Keratinocyte (primary cell): ENCODE data around the gene ACTMAP. TPM values are rescaled to one million over a fixed set of nuclear protein-coding genes. Genes with fewer than 3 reads are reported as not detected.
"Not testable (repeated sequence)": the region's sequence is repeated elsewhere in the genome, so short reads cannot be mapped to it uniquely, and the experiment has no call there.

ENCODE experiments used
- DNase-seq: peaks from one replicate; pipeline ENCODE4 v3.0.0-alpha.2; 2011; ENCODE audit warnings: low read depth, missing footprints, low spot score
- FAIRE-seq: peaks from 2 replicates; lab custom pipeline; 2011; peaks lifted over from hg19 to GRCh38; lab: Jason Lieb, UNC
- H2AFZ ChIP-seq: 2 replicates; pipeline ENCODE4 v1.6.0; 2012; ENCODE audit warnings: low read length, control low read depth, inconsistent platforms; ENCODE audit not compliant: control insufficient read depth
- H3K27ac ChIP-seq: 2 replicates; pipeline ENCODE4 v1.5.1; 2011; ENCODE audit warnings: low read length; ENCODE audit not compliant: control insufficient read depth, insufficient read depth
- H3K27me3 ChIP-seq: 3 replicates; pipeline ENCODE4 v1.6.0; 2011; ENCODE audit warnings: low read length; ENCODE audit not compliant: control insufficient read depth, insufficient read depth; ENCODE audit errors: extremely low read depth
- H3K36me3 ChIP-seq, 2 experiments: 2 replicates in 1 of 2; 3 replicates in 1 of 2; pipeline ENCODE4 v1.5.1; 2011; ENCODE audit warnings: low read length in 2 of 2, mild to moderate bottlenecking in 1 of 2; ENCODE audit not compliant: control insufficient read depth in 2 of 2, insufficient read depth in 2 of 2; ENCODE audit errors: extremely low read depth in 1 of 2
- H3K4me1 ChIP-seq: 3 replicates; pipeline ENCODE4 v1.5.1; 2011; ENCODE audit warnings: low read length; ENCODE audit not compliant: control insufficient read depth, insufficient read depth; ENCODE audit errors: extremely low read depth
- H3K4me2 ChIP-seq: 3 replicates; pipeline ENCODE4 v1.6.0; 2011; ENCODE audit warnings: low read depth, low read length; ENCODE audit not compliant: control insufficient read depth, insufficient read depth; ENCODE audit errors: extremely low read depth
- H3K4me3 ChIP-seq, 3 experiments: fragments of 200-600 bp in 1 of 3; sonication (generic) in 1 of 3; 2 replicates in 2 of 3; 3 replicates in 1 of 3; pipeline ENCODE4 v1.5.1; 2011 to 2016; ENCODE audit warnings: low read length in 3 of 3, mild to moderate bottlenecking in 3 of 3, control low read depth in 2 of 3, inconsistent platforms in 1 of 3, low read depth in 1 of 3, mixed read lengths in 1 of 3, mixed run types in 1 of 3, moderate library complexity in 1 of 3; ENCODE audit not compliant: control insufficient read depth in 2 of 3, insufficient read depth in 2 of 3; ENCODE audit errors: extremely low read depth in 1 of 3
- H3K79me2 ChIP-seq: 2 replicates; pipeline ENCODE4 v1.6.0; 2012; ENCODE audit warnings: low read length; ENCODE audit not compliant: control insufficient read depth, insufficient read depth
- H3K9ac ChIP-seq: 3 replicates; pipeline ENCODE4 v1.6.0; 2011; ENCODE audit warnings: low read length; ENCODE audit not compliant: control insufficient read depth, insufficient read depth; ENCODE audit errors: extremely low read depth
- H3K9me1 ChIP-seq: 3 replicates; pipeline ENCODE4 v1.6.0; 2011; ENCODE audit warnings: low read length; ENCODE audit not compliant: control insufficient read depth, insufficient read depth; ENCODE audit errors: extremely low read depth
- H3K9me3 ChIP-seq: 2 replicates; pipeline ENCODE4 v1.5.1; 2012; ENCODE audit warnings: low read depth, low read length; ENCODE audit not compliant: control insufficient read depth
- H4K20me1 ChIP-seq: 3 replicates; pipeline ENCODE4 v1.6.0; 2011; ENCODE audit warnings: low read length; ENCODE audit not compliant: control insufficient read depth, insufficient read depth; ENCODE audit errors: extremely low read depth
- EZH2 ChIP-seq: IDR thresholded peaks from one replicate; pipeline ENCODE4 v1.6.1; 2012; ENCODE audit warnings: inconsistent platforms, mild to moderate bottlenecking, low read length, moderate library complexity
- dilution Hi-C: fragments of 300-500 bp; cut with MboI; formaldehyde crosslinking; loops from one replicate; pipeline ENCODE4 v1.7.0; 2020; ENCODE audit warnings: low sequenced_read_pairs; ENCODE audit not compliant: extremely low pct_ligation_motif_present
- polyA plus RNA-seq, 5 experiments: library from polyadenylated mRNA; depleted of rRNA in 3 of 5; stranded (reverse) in 3 of 5; stranded (forward) in 1 of 5; unstranded in 1 of 5; fragments of >200 nt; gene quantifications; 1 replicate in 1 of 5; 2 replicates in 3 of 5; 3 replicates in 1 of 5; pipeline versions ENCODE4 v1.2.1 to v1.2.3, GENCODE V29; 2011 to 2012; ENCODE audit warnings: missing spikeins in 2 of 5, low read depth in 1 of 5, low replicate concordance in 1 of 5
- TF ChIP-seq, protein P1 (sequence below), 3 experiments: IDR thresholded peaks in 1 of 3; conservative IDR thresholded peaks in 1 of 3; optimal IDR thresholded peaks in 1 of 3; 2 replicates in 2 of 3; 3 replicates in 1 of 3; pipeline versions ENCODE3 to v1.5.1; 2011; ENCODE audit warnings: low read length in 3 of 3, mild to moderate bottlenecking in 3 of 3, moderate library complexity in 2 of 3, control low read depth in 1 of 3, inconsistent platforms in 1 of 3; ENCODE audit not compliant: insufficient read depth in 2 of 3; ENCODE audit errors: extremely low read depth in 1 of 3

ACTMAP gene
- polyA plus RNA-seq, 1 donor (not counting 4 experiments of a cell fraction or from before 2014, with no cell fraction given): 1.4 TPM

DNA sequence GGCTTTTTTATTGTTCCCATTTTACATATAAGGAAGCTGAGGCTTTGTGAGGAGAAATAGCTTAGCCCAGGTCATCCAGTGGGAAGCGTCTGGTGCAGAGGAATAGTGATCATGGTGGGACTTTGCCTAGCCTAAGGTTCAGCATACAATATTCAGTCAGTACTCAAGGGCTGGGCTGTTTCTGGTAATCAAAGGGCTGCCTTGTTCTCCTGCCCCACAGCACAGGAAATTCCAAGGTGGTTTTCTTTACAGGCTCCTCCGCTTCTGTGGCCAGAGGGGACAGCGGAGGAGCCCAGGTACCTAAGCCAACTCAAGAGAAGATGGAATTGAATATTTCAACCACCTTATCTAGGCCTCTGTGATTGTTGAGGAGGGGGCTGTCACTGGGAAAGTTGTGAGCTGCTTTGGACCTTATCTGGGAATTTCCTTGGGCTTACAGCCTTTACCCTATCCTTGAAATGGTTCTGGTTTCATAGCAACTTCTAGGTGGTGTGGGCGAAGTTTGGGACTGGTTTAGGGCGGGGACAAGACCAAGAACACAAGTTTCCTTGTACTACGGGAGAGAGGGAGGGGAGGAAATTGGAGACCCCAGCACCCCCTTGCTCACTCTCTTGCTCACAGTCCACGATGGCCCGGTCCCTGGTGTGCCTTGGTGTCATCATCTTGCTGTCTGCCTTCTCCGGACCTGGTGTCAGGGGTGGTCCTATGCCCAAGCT, 24.8 kb upstream of the ACTMAP start, which contains the start of gene MIA:
TSS of gene MIA (plus strand) at position 606 of the 716 bp plus-strand sequence. CDS start at position 628, 22 bp downstream.
- Histone ChIP-seq H3K79me2 (no peaks in the 10 kb centered on the region), H2AFZ (peak within 1 kb of the TSS; percentile 67), H4K20me1 (no peaks in the 10 kb centered on the region), H3K36me3 (no peaks in the 10 kb centered on the region), H3K4me3 (peak within 1 kb of the TSS in 1 of 3 experiments; percentile 26), H3K4me2 (peak within 1 kb of the TSS; percentile 65), H3K27me3 (no peaks in the 10 kb centered on the region), H3K4me1 (peaks cover 26% of the 10 kb centered on the region), H3K9me3 (no peaks in the 10 kb centered on the region), H3K27ac (peak within 1 kb of the TSS; percentile 65), H3K9ac (peak within 1 kb of the TSS; percentile 9), H3K9me1 (no peaks in the 10 kb centered on the region)
- TF ChIP-seq, protein P1, sequence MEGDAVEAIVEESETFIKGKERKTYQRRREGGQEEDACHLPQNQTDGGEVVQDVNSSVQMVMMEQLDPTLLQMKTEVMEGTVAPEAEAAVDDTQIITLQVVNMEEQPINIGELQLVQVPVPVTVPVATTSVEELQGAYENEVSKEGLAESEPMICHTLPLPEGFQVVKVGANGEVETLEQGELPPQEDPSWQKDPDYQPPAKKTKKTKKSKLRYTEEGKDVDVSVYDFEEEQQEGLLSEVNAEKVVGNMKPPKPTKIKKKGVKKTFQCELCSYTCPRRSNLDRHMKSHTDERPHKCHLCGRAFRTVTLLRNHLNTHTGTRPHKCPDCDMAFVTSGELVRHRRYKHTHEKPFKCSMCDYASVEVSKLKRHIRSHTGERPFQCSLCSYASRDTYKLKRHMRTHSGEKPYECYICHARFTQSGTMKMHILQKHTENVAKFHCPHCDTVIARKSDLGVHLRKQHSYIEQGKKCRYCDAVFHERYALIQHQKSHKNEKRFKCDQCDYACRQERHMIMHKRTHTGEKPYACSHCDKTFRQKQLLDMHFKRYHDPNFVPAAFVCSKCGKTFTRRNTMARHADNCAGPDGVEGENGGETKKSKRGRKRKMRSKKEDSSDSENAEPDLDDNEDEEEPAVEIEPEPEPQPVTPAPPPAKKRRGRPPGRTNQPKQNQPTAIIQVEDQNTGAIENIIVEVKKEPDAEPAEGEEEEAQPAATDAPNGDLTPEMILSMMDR (optimal IDR thresholded peaks at IDR 0.05 in 1 of 3, IDR thresholded peaks at IDR 0.05 in 1 of 3, conservative IDR thresholded peaks at IDR 0.05 in 1 of 3; ENCODE audit: extremely low read depth in 1 of 3, insufficient read depth in 2 of 3, low read length in 3 of 3): no peak
- TF ChIP-seq EZH2: no peak
- dilution Hi-C loops: no loop called here
- DNase-seq (no peak), FAIRE-seq (no peak)

- peaks cover 15% of the 10 kb centered on the region for H3K4me1 ChIP-seq
- H3K9me1 ChIP-seq, H3K4me2 ChIP-seq, H3K36me3 ChIP-seq, H3K27me3 ChIP-seq, H3K9me3 ChIP-seq, H3K79me2 ChIP-seq, H3K9ac ChIP-seq, DNase-seq, dilution Hi-C loops, H3K4me3 ChIP-seq, H2AFZ ChIP-seq, FAIRE-seq, H3K27ac ChIP-seq, H4K20me1 ChIP-seq: not testable (repeated sequence)
Observed at GRCh38 chr19:40771101-40771862, 21.0 kb upstream of the ACTMAP start.
